ENCODE data around the gene OR12D2.
A peak's percentile ranks its signal among the peaks of the same experiment; 100 is the strongest.
"Not testable (repeated sequence)": the region's sequence is repeated elsewhere in the genome, so short reads cannot be mapped to it uniquely, and the experiment has no call there.

The OR12D2 gene, protein sequence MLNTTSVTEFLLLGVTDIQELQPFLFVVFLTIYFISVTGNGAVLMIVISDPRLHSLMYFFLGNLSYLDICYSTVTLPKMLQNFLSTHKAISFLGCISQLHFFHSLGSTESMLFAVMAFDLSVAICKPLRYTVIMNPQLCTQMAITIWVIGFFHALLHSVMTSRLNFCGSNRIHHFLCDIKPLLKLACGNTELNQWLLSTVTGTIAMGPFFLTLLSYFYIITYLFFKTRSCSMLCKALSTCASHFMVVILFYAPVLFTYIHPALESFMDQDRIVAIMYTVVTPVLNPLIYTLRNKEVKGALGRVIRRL

DNA sequence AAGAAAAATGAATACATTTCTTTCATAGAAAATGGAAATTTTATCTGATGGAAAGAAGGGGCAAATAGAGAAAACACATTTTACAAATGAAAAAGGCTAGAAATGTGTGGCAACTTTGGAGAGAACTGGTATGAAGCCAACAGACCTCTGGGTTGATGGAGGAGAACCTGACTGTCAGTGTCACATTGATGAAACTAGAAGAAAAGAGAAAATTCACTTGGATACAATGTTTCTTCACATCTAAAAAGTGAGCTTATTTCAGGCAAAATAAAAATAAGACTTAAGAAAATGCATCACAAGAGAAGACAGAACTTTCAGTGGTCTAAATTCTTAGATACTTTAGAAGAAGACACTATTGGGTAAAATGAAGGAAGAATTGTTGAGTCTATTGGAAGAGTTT is at the start of gene OR12D2:
TSS of gene OR12D2 (plus strand) at position 301 of the 400 bp plus-strand sequence. CDS start 1,069 bp downstream, outside the sequence.
- no peak for DNase-seq (ENCODE audit: low spot score)

DNA sequence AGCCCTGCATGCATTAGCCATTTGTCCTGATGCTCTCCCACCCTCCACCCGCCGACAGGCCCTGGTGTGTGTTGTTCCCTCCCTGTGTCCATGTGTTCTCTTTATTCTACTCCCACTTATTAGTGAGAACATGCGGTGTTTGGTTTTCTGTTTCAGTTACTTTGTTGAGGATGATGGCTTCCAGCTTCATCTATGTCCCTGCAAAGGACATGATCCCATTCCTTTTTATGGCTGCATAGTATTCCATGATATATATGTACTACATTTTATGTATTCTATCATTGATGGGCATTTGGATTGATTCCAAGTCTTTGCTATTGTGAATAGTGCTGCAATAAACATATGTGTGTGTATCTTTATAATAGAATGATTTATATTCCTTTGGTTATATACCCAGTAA is 46.1 kb upstream of the OR12D2 start:
- not testable (repeated sequence) for DNase-seq (ENCODE audit: low spot score)

- no peak for DNase-seq (ENCODE audit: low spot score)
These were observed 40.5 kb upstream of the OR12D2 start for GRCh38 chr6:29354980-29355379.

DNA sequence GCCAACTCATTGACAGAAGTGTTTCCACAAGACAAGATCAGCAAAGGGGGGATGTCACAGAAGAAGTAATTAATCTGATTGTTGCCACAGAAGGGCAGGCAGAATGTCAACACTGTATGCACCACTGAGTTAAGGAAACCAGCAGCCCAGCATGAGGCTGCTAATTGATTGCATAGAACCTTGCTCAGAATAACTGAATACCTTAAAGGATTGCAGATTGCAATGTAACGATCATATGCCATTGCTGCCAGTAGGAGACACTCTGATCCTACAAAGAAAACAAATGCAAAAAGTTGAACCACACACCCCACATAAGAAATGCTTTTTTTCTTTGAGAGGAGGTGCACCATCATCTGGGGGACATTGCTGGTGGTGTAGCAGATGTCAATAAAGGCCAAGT is 39.8 kb upstream of the OR12D2 start:
- DNase-seq (ENCODE audit: low spot score), result peak; percentile 11

DNA sequence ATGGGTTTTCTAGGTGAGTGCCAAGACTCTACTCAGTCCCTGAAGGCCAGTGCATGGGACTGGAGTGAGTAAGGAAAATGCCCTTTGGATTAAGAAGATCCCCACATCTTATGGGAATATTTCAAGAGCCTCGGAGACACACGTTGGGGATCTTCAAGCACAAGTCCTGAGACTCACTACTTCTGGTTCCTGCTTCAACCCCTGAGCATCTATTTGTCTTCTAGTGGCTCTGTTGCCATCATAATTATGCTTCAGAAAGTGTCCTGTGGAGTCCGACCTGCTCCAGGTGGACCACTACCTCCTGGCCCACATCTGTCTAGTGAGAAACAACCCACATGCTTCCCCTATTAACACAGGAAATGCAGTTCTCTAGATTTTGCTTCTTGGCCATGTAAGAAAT is 26.7 kb upstream of the OR12D2 start, which contains the start of gene OR5V1:
TSS of gene OR5V1 (minus strand) at position 101 of the 400 bp plus-strand sequence. CDS start 12,670 bp downstream, outside the sequence.
- no peak for DNase-seq (ENCODE audit: low spot score)

DNA sequence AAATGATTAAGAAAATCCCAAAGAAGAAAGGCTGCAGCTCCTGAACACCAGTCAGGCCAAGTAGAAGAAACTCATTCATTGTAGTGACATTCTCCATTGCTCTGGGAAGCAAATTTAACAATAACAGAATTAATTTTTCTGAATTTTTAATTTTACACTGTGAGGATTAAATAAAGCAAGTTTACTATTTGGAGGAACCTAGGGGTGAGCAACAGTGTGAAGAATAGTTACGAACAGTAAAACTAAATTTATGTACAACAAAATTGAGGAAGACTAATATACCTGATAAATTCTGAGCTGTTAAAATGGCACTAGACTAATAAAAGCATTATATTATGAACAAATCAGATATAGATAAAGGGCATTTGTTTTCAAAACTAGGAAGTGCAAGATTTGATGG is 20.2 kb upstream of the OR12D2 start, which contains the start of gene OR12D3:
TSS of gene OR12D3 (minus strand) at position 101 of the 400 bp plus-strand sequence. CDS start at position 97, 4 bp downstream.
- DNase-seq (ENCODE audit: low spot score), result no peak

DNA sequence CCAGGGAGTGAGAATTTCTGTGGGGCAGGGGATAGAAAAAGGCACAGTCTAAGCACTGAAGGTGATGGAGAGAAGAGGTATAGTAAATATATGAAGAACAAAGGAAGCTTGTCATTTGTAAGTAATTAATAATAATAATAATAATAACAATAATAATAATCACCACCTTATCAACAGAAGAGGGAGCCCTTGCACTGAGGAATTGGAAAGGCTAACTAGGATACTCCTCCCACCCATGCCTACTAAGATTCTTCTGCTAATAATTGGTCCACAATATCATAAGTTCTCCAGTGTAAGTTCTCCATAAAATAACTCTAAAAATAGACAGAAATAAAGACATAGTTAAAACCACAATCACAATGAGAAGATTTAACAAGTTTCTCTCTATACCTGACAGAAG is 19.4 kb upstream of the OR12D2 start:
- peak; percentile 28 for DNase-seq (ENCODE audit: low spot score)

DNA sequence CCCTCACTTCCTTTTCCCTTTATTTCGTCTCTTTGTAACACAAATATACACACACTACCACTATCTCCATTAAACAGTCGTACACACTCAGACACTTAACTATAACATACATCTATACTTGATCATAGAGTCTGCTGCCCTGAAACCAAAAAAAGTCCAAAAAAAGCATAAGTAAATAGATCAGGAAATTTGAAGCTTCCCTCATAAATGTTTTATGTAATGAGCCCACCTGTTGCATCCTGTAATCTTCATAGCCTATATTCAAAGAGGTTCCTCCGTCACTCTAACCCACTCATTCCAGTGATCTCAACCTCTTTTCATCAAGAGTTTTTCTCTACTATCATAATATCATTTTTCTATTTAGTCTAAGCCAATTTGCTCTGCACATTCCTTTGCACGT is 6.9 kb upstream of the OR12D2 start:
- DNase-seq (ENCODE audit: low spot score), result no peak

GRCh38 chr6:29399525-29399924 is 4.1 kb downstream of the OR12D2 start:
- no peak for DNase-seq (ENCODE audit: low spot score)

GRCh38 chr6:29403801-29404200 is 8.4 kb downstream of the OR12D2 start:
- no peak for DNase-seq (ENCODE audit: low spot score)

DNA sequence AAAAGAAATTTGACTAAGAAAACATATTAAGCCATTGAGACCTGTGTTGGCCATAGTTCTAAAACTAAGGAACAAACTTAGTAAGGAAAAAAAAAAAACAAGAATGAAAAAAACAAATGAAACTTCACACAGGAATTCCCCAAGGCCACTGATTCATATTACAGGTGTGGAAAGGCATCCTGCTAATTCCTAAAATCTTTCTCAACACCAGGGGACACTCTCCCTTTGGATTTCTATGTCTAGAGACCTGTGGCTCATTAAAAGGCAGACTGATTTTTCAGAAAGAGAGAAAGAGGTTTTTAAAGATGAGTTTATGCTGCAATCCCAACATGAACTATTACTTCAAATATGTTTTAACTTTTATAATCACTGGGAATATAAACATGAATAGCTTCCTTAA is 19.2 kb downstream of the OR12D2 start, which contains the start of gene OR12D1:
TSS of gene OR12D1 (plus strand) at position 341 of the 400 bp plus-strand sequence.
- DNase-seq (ENCODE audit: low spot score), result no peak

DNA sequence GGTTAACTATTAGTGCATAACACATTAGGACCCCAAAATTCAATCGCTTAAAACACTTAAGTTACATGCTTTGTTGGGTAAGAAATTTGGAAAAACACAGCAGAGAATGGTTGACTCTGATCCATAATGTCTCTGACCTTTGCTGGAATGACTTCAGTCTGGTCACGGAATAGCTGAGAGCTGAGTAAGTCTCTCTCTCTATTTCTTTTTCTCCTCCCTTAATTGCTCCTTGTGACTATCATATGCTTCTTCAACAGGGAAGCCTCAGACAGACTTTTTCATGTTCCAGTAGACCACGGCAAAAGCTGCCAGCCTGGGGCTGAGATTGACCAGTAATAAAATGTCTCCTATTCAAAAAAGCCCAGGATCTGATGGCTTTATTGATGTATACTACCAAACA is 24.1 kb downstream of the OR12D2 start:
- no peak for DNase-seq (ENCODE audit: low spot score)

GRCh38 chr6:29424168-29424567 is 28.7 kb downstream of the OR12D2 start:
- no peak for DNase-seq (ENCODE audit: low spot score)

GRCh38 chr6:29424575-29424974 is 29.1 kb downstream of the OR12D2 start:
- no peak for DNase-seq (ENCODE audit: low spot score)

- no peak for DNase-seq (ENCODE audit: low spot score)
These were observed 29.6 kb downstream of the OR12D2 start for GRCh38 chr6:29425075-29425474.

DNA sequence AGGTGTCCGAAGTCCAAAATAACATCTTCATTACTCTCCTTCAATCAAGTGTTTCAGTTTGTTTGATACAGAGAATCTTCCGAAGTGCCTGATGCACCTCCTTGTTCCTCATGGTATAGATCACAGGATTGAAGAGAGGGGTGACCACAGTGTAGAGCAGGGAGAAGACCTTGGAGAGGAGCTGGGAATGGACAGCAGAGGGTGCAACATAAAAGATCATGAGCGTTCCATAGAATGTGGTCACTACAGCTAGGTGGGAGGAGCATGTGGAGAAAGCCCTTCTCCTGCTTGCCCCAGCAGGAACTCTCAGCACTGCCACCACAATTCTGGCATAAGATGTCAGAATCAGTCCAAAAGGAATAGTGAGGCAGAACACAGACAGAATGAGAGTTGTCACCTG is 31.2 kb downstream of the OR12D2 start:
- no peak for DNase-seq (ENCODE audit: low spot score)

GRCh38 chr6:29436730-29437129 is 41.3 kb downstream of the OR12D2 start:
- not testable (repeated sequence) for DNase-seq (ENCODE audit: low spot score)

- no peak for DNase-seq (ENCODE audit: low spot score)
These were observed 43.6 kb downstream of the OR12D2 start, which contains the start of gene OR10C1 for GRCh38 chr6:29439006-29439405. Gene OR10C1 (plus strand): TSS chr6:29439306. CDS start chr6:29440016, 710 bp downstream.

DNA sequence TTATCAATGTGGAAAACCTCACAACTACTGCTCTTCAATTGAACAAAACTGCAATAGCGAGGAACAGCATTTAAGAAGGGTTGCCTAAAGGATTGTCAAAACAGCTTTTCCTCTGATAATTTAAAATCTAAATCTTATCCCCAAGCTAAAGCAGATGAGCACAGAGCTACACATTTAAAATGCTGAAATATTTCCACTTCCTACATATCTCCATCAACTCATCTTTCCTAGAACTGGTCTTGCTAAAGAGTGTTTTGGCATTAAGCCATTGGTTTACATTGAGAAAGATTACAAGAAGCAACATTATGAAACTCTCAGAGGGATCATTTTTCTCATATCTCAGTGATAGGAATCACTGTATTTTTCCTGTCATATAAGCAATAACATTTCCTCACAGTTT is 47.3 kb downstream of the OR12D2 start:
- no peak for DNase-seq (ENCODE audit: low spot score)

DNA sequence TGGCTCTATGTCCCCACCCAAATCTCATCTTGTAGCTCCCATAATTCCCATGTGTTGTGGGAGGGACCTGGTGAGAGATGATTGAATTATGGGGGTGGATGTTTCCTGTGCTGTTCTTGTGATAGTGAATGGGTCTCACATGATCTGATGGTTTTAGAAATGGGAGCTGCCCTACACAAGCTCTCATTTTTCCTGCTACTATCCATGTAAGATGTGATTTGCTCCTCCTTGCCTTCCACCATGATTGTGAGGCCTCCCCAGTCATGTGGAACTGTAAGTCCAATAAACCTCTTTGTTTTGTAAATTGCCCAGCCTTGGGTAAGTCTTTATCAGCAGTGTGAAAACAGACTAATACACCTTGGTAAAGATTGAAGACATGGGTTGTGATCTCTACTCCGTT is 48.6 kb downstream of the OR12D2 start:
- not testable (repeated sequence) for DNase-seq (ENCODE audit: low spot score)

Data from NAMALWA (cell line).